Retinal pigment epithelial cell (primary cell): ENCODE data around the gene LARP4B.

Experiments used
- DNase-seq: peaks from one replicate; pipeline ENCODE4 v3.0.0-alpha.2; 2010; ENCODE audit warnings: low read depth
- H3K4me3 ChIP-seq: 2 replicates; pipeline ENCODE4 v1.5.1; 2011; ENCODE audit warnings: mild to moderate bottlenecking, low read length, control low read depth, moderate library complexity
- TF ChIP-seq, protein P1 (sequence below): conservative IDR thresholded peaks from 2 replicates; pipeline ENCODE4 v1.5.1; 2011; ENCODE audit warnings: low read depth, low read length, control low read depth, inconsistent platforms

Gene LARP4B

GRCh38 chr10:958106-958505 is 26.6 kb upstream of the LARP4B start:
- H3K4me3 ChIP-seq: no peak overlapping the region
- TF ChIP-seq, protein P1, sequence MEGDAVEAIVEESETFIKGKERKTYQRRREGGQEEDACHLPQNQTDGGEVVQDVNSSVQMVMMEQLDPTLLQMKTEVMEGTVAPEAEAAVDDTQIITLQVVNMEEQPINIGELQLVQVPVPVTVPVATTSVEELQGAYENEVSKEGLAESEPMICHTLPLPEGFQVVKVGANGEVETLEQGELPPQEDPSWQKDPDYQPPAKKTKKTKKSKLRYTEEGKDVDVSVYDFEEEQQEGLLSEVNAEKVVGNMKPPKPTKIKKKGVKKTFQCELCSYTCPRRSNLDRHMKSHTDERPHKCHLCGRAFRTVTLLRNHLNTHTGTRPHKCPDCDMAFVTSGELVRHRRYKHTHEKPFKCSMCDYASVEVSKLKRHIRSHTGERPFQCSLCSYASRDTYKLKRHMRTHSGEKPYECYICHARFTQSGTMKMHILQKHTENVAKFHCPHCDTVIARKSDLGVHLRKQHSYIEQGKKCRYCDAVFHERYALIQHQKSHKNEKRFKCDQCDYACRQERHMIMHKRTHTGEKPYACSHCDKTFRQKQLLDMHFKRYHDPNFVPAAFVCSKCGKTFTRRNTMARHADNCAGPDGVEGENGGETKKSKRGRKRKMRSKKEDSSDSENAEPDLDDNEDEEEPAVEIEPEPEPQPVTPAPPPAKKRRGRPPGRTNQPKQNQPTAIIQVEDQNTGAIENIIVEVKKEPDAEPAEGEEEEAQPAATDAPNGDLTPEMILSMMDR: no peak
- no peak for DNase-seq

DNA sequence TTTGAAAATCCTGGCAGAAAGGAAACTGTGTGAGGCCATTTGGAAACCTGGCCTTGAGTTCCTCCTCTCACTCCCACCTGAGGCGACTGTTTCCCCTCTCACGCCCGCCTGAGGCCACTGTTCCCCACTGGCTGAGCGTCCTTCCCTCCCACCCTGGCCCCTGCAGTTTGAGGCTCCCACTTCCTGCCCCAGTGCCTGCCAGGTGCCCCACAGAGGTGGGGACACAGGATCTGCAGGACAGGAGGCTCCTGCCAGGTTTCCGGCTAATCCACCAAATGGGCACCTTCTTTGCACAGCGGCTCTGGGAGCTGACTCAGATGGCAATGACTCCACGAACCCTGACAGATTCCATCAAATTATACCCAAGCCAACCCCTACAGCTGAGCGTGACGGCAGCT is 24.3 kb upstream of the LARP4B start:
- TF ChIP-seq, protein P1: peak; percentile 31
- DNase-seq: no peak
- H3K4me3 ChIP-seq: no peak overlapping the region

GRCh38 chr10:955127-955819 is 23.8 kb upstream of the LARP4B start:
- DNase-seq: no peak
- TF ChIP-seq, protein P1: no peak
- H3K4me3 ChIP-seq: no peak overlapping the region

DNA sequence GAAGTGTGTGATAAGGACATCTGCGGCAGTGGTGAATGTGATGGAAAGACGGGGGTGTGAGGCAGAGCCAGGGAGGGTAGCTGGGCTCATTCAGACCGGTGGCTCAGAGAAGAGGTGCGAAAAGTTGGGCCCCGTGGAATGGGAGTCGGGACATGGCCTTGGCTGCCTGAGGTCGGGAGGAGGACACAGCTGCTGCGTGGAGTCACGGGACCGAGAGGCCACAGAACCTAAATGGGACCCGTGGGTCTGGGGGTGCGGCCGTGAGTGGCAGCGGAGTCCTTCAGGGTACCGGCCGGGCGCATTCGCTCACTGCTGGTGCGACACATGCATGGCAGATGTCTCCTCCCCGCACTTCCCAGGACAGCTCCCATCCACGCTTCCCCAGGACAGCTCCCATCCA is 22.9 kb upstream of the LARP4B start:
- no peak for DNase-seq
- TF ChIP-seq, protein P1: no peak
- H3K4me3 ChIP-seq: no peak overlapping the region

DNA sequence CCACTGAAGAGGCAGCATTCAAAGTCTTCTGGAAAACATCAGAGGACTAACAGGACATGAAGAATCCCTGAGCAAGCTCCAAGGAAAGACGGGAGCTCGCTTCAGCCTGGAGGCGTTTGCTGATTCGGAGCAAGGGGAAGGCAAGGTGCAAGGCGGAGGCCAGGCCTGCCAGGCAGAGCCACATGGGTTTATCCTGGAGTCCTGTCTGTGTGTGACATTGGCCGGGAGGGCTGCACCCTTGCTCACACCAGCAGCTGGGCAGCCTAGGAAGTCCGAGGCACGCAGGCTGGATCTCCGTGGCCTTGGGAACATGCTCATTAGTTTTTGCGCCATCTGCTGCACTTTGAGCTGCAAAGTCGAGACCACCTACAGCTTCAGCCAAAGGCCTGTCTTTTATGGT is 22.3 kb upstream of the LARP4B start:
- H3K4me3 ChIP-seq: no peak overlapping the region
- TF ChIP-seq, protein P1: no peak
- no peak for DNase-seq

GRCh38 chr10:949446-949845 is 17.9 kb upstream of the LARP4B start:
- H3K4me3 ChIP-seq: no peak overlapping the region
- no peak for DNase-seq
- TF ChIP-seq, protein P1: no peak

DNA sequence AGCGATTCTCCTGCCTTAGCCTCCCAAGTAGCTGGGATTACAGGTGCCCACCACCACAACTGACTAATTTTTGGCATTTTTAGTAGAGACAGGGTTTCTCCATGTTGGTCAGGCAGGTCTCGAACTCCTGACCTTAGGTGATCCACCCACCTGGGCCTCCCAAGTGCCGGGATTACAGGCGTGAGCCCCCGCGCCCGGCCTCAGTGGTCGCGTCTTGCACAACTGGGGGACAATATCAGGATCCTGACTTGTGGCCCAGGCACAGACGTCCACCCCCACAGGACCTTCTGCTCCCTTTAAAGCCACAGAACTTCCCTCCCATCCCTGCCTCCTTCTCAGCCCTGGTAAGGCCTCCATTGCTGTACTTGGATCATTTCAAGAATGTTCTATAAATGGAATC is 16.8 kb upstream of the LARP4B start:
- TF ChIP-seq, protein P1: no peak
- DNase-seq: no peak
- no peak overlapping the region for H3K4me3 ChIP-seq
